Progenitor cell of endocrine pancreas (in vitro differentiated cells): Measurements from ENCODE around the gene SYT13. TPM values are rescaled to one million over a fixed set of nuclear protein-coding genes. Genes with fewer than 3 reads are reported as not detected.
"Not testable (repeated sequence)": the region's sequence is repeated elsewhere in the genome, so short reads cannot be mapped to it uniquely, and the experiment has no call there.

Experiments
- DNase-seq: peaks from one replicate; pipeline ENCODE4 v3.0.0; 2021; ENCODE audit warnings: low spot score; ENCODE audit not compliant: unreplicated experiment
- H3K27ac Mint-ChIP-seq: 2 replicates; pipeline ENCODE4 v1.8.0; 2021; ENCODE audit warnings: mild to moderate bottlenecking, moderate library complexity, mixed read lengths
- H3K27me3 Mint-ChIP-seq: 2 replicates; pipeline ENCODE4 v1.8.0; 2021; ENCODE audit warnings: mixed read lengths
- H3K36me3 Mint-ChIP-seq: 2 replicates; pipeline ENCODE4 v1.8.0; 2022; ENCODE audit warnings: mixed read lengths; ENCODE audit not compliant: insufficient read depth
- H3K4me1 Mint-ChIP-seq: 2 replicates; pipeline ENCODE4 v1.8.0; 2021; ENCODE audit warnings: low read depth, mixed read lengths
- H3K4me3 Mint-ChIP-seq: 2 replicates; pipeline ENCODE4 v1.8.0; 2021; ENCODE audit warnings: low read depth, mild to moderate bottlenecking, moderate library complexity, mixed read lengths
- H3K9me3 Mint-ChIP-seq: 2 replicates; pipeline ENCODE4 v1.8.0; 2021; ENCODE audit warnings: low read depth, mixed read lengths
- total RNA-seq: library from RNA; stranded (reverse); gene quantifications from 2 replicates; pipeline ENCODE4 v1.2.1, GENCODE V29; 2021
- TF ChIP-seq, protein P1 (sequence below): fragments of 200-600 bp; sonication (generic); IDR thresholded peaks from one replicate; pipeline ENCODE4 v1.5.0; 2021; ENCODE audit warnings: antibody characterized with exemption, mild to moderate bottlenecking; ENCODE audit not compliant: unreplicated experiment

Gene SYT13
- total RNA-seq, 1 donor from 2014 or later: 24.5 TPM

DNA sequence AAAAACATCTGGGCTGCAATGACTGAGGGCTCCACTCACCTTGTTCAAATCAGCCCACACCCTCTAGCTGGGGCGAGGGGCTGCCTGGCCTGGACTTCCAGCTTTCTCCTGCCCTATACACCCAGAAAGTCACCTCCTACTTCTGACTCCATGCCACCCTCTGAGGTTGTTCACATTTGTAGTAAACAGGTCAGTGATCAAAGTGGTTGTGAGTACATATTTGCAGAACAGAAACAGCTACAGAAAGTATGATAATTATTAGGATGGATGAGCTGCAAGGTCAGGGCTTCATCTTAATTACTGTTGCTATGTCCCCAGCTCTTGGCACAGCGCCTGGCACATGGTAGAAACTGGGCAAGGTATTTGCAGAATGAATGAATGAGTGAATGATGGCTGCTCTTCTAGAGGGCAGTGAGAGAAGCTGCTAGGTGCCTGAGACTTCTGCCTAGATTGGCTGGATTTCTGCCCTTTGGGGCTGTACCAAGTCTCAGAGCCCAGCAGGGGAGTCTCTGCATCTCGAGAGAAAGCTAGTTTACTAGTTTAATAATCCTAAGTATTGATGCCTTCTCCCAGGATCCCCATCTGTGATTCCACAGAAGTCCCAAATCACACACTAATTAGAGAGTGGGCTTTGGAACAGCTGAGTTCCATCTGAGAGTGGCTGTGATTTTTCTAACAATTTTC is 36.0 kb downstream of the SYT13 start:
- Mint-ChIP-seq H3K36me3 (peaks cover 8% of the 10 kb centered on the region), H3K27ac (no peak overlapping the region), H3K4me3 (no peak overlapping the region), H3K4me1 (peaks cover under 1% of the 10 kb centered on the region), H3K27me3 (no peaks in the 10 kb centered on the region), H3K9me3 (no peaks in the 10 kb centered on the region)
- no peak for DNase-seq
- TF ChIP-seq, protein P1, sequence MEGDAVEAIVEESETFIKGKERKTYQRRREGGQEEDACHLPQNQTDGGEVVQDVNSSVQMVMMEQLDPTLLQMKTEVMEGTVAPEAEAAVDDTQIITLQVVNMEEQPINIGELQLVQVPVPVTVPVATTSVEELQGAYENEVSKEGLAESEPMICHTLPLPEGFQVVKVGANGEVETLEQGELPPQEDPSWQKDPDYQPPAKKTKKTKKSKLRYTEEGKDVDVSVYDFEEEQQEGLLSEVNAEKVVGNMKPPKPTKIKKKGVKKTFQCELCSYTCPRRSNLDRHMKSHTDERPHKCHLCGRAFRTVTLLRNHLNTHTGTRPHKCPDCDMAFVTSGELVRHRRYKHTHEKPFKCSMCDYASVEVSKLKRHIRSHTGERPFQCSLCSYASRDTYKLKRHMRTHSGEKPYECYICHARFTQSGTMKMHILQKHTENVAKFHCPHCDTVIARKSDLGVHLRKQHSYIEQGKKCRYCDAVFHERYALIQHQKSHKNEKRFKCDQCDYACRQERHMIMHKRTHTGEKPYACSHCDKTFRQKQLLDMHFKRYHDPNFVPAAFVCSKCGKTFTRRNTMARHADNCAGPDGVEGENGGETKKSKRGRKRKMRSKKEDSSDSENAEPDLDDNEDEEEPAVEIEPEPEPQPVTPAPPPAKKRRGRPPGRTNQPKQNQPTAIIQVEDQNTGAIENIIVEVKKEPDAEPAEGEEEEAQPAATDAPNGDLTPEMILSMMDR: no peak

DNA sequence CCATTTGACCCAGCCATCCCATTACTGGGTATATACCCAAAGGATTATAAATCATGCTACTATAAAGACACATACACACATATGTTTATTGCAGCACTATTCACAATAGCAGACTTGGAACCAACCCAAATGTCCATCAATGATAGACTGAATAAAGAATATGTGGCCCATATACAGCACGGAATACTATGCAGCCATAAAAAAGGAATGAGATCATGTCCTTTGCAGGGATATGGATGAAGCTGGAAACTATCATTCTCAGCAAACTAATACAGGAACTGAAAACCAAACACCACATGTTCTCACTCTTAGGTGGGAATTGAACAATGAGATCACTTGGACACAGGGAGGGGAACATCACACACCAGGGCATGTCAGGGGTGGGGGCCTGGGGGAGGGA is 36.8 kb downstream of the SYT13 start:
- H3K4me1 Mint-ChIP-seq, H3K9me3 Mint-ChIP-seq, DNase-seq, H3K27ac Mint-ChIP-seq, H3K27me3 Mint-ChIP-seq, H3K4me3 Mint-ChIP-seq: not testable (repeated sequence)
- peaks cover 11% of the 10 kb centered on the region for H3K36me3 Mint-ChIP-seq

DNA sequence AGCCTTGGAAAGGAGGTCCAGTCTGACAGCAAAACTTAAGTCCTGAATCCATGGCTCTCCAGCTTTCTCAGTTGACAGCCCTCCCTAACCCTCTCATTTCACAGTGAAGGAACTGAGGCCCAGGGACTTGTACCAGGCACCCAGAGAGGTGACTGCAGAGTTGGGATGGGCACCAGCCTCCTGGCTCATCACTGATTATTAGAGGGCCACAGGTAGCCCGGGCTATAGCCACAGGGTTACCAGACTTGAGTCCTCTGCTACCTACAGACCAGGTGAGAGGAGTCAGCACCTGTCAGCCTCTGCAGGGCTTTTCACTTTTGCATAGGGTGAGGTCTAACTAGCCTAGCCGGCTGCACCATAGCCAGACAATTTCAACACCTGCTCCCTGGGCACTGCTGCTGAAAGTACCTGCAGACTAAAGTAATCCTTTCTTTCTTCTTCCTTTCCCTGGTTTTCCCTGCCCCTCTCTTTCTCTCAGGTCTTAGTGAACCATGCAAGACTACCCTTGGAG is 37.6 kb downstream of the SYT13 start:
- Mint-ChIP-seq H3K9me3 (no peaks in the 10 kb centered on the region), H3K4me3 (no peak overlapping the region), H3K27ac (no peak overlapping the region), H3K4me1 (peaks cover 2% of the 10 kb centered on the region), H3K27me3 (no peaks in the 10 kb centered on the region), H3K36me3 (peaks cover 11% of the 10 kb centered on the region)
- no peak for DNase-seq
- TF ChIP-seq, protein P1: no peak

DNA sequence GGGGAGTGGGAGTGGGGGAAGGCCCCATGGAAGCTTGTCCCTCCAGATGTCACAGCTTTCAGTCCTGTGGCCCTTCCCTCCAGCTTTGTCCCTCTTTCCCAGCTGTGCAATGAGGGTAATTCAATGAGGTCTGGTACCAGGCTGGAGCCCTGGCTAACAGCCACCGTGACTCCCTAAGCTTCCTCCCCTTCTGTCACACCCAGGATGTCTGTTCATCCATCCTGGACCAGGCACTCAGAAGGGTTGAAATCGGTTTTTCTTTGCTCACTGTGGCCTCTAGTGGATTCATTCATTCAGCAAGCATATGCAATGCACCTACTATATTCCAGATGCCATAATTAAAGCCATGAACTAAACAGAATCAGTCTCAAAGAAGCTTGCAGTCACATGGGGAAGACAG is 38.7 kb downstream of the SYT13 start:
- TF ChIP-seq, protein P1: no peak
- H3K4me3 Mint-ChIP-seq: no peak overlapping the region
- peaks cover 2% of the 10 kb centered on the region for H3K4me1 Mint-ChIP-seq
- no peaks in the 10 kb centered on the region for H3K9me3 Mint-ChIP-seq
- DNase-seq: no peak
- H3K27me3 Mint-ChIP-seq: no peaks in the 10 kb centered on the region
- peaks cover 8% of the 10 kb centered on the region for H3K36me3 Mint-ChIP-seq
- H3K27ac Mint-ChIP-seq: no peak overlapping the region

DNA sequence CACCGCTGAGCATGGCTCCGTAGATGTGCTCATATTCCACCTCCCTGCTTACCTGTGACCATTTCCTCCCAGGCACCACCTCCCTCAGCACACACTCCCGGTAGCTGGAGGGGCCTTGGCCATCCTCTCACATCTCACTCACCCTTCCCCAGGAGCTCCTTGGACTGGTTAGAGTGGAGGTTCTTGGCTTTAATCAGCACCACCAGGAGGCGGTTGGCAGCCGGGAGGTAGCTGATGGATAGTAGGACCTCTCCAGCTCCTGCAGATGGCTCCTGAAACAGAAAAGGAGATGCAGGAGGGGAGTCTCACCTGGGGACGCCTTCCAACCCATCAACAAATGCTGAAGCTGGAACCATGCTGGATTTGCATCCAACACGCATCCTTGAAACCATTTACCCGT is 39.9 kb downstream of the SYT13 start:
- DNase-seq: no peak
- Mint-ChIP-seq H3K36me3 (peaks cover 8% of the 10 kb centered on the region), H3K27ac (no peak overlapping the region), H3K4me1 (peaks cover 2% of the 10 kb centered on the region), H3K4me3 (no peak overlapping the region), H3K27me3 (no peaks in the 10 kb centered on the region), H3K9me3 (no peaks in the 10 kb centered on the region)
- TF ChIP-seq, protein P1: no peak
